H9 (cell line): Measurements from ENCODE around the gene IL9. TPM values are rescaled to one million over a fixed set of nuclear protein-coding genes. Genes with fewer than 3 reads are reported as not detected.

ENCODE experiments used
- DNase-seq: peaks from one replicate; pipeline ENCODE4 v3.0.0-alpha.2; 2017
- H2AFZ ChIP-seq: one replicate; pipeline ENCODE4 v1.6.1; 2013; ENCODE audit warnings: mild to moderate bottlenecking, low read length, control low read depth, moderate library complexity
- H2AK5ac ChIP-seq: 2 replicates; pipeline ENCODE4 v1.6.1; 2013; ENCODE audit warnings: low read length, control low read depth, mixed read lengths; ENCODE audit not compliant: insufficient read length
- H2BK120ac ChIP-seq: one replicate; pipeline ENCODE4 v1.6.1; 2013; ENCODE audit warnings: low read depth, mild to moderate bottlenecking, low read length, control low read depth, inconsistent platforms; ENCODE audit not compliant: poor library complexity, severe bottlenecking
- H2BK12ac ChIP-seq: 2 replicates; pipeline ENCODE4 v1.6.1; 2013; ENCODE audit warnings: low read length, control low read depth, mixed read lengths, low read depth; ENCODE audit not compliant: insufficient read length
- H2BK15ac ChIP-seq: 2 replicates; pipeline ENCODE4 v1.6.1; 2013; ENCODE audit warnings: low read depth, low read length, control low read depth
- H2BK20ac ChIP-seq: one replicate; pipeline ENCODE4 v1.6.1; 2013; ENCODE audit warnings: low read depth, mild to moderate bottlenecking, low read length, control low read depth, inconsistent platforms; ENCODE audit not compliant: poor library complexity, severe bottlenecking
- H2BK5ac ChIP-seq: 2 replicates; pipeline ENCODE4 v1.6.1; 2013; ENCODE audit warnings: low read length, control low read depth, mixed read lengths; ENCODE audit not compliant: insufficient read length
- H3K14ac ChIP-seq: 2 replicates; pipeline ENCODE4 v1.6.1; 2013; ENCODE audit warnings: low read length, control low read depth; ENCODE audit not compliant: insufficient read depth
- H3K18ac ChIP-seq: 2 replicates; pipeline ENCODE4 v1.6.1; 2013; ENCODE audit warnings: low read depth, mild to moderate bottlenecking, mixed read lengths, low read length, control low read depth; ENCODE audit not compliant: insufficient read length
- H3K23ac ChIP-seq: 2 replicates; pipeline ENCODE4 v1.6.1; 2013; ENCODE audit warnings: low read length, control low read depth, mixed read lengths, low read depth; ENCODE audit not compliant: insufficient read length
- H3K23me2 ChIP-seq: 2 replicates; pipeline ENCODE4 v1.6.1; 2013; ENCODE audit warnings: low read depth, mild to moderate bottlenecking, mixed read lengths, low read length, control low read depth; ENCODE audit not compliant: insufficient read length, poor library complexity, severe bottlenecking
- H3K27ac ChIP-seq: 2 replicates; pipeline ENCODE4 v1.5.1; 2013; ENCODE audit warnings: low read length, control low read depth, mixed read lengths, low read depth; ENCODE audit not compliant: insufficient read length
- H3K27me3 ChIP-seq: 2 replicates; pipeline ENCODE4 v1.6.1; 2013; ENCODE audit warnings: low read length, control low read depth, inconsistent platforms; ENCODE audit not compliant: insufficient read depth
- H3K4ac ChIP-seq: 2 replicates; pipeline ENCODE4 v1.6.1; 2013; ENCODE audit warnings: low read depth, mild to moderate bottlenecking, control low read depth, inconsistent platforms, low read length, moderate library complexity
- H3K4me1 ChIP-seq: 2 replicates; pipeline ENCODE4 v1.6.1; 2013; ENCODE audit warnings: low read length, control low read depth, inconsistent platforms; ENCODE audit not compliant: insufficient read depth
- H3K4me2 ChIP-seq: 2 replicates; pipeline ENCODE4 v1.6.1; 2013; ENCODE audit warnings: low read length, control low read depth, mixed read lengths; ENCODE audit not compliant: insufficient read length, insufficient read depth
- H3K56ac ChIP-seq: 2 replicates; pipeline ENCODE4 v1.6.1; 2013; ENCODE audit warnings: low read depth, mild to moderate bottlenecking, mixed read lengths, low read length, control low read depth; ENCODE audit not compliant: insufficient read length
- H3K79me1 ChIP-seq: 2 replicates; pipeline ENCODE4 v1.6.1; 2013; ENCODE audit warnings: low read depth, mild to moderate bottlenecking, moderate library complexity, low read length, control low read depth, inconsistent platforms; ENCODE audit not compliant: insufficient read depth, poor library complexity, severe bottlenecking
- H3K79me2 ChIP-seq: 2 replicates; pipeline ENCODE4 v1.6.1; 2013; ENCODE audit warnings: low read length, control low read depth, inconsistent platforms; ENCODE audit not compliant: insufficient read depth
- H3K9ac ChIP-seq: 2 replicates; pipeline ENCODE4 v1.6.1; 2013; ENCODE audit warnings: low read length, control low read depth, mixed read lengths; ENCODE audit not compliant: insufficient read length; ENCODE audit errors: extremely low read depth
- H3K9me3 ChIP-seq: one replicate; pipeline ENCODE4 v1.6.1; 2013; ENCODE audit warnings: low read depth, low read length, inconsistent platforms; ENCODE audit not compliant: control insufficient read depth
- H3T11ph ChIP-seq: one replicate; pipeline ENCODE4 v1.6.1; 2013; ENCODE audit warnings: mild to moderate bottlenecking, low read length, control low read depth, inconsistent platforms
- H4K20me1 ChIP-seq: one replicate; pipeline ENCODE4 v1.6.1; 2013; ENCODE audit not compliant: control insufficient read depth, insufficient read length, insufficient read depth
- H4K5ac ChIP-seq: 2 replicates; pipeline ENCODE4 v1.6.1; 2013; ENCODE audit warnings: low read depth, mild to moderate bottlenecking, mixed read lengths, low read length, control low read depth; ENCODE audit not compliant: insufficient read length
- H4K8ac ChIP-seq: replicated peaks from 2 replicates; pipeline ENCODE4 v1.6.1; 2013; ENCODE audit warnings: low read length, control low read depth, mixed read lengths, low read depth; ENCODE audit not compliant: insufficient read length
- H4K91ac ChIP-seq: 2 replicates; pipeline ENCODE4 v1.6.1; 2013; ENCODE audit warnings: low read depth, mild to moderate bottlenecking, moderate library complexity, mixed read lengths, low read length, control low read depth; ENCODE audit not compliant: insufficient read length
- H3K27ac Mint-ChIP-seq, 3 experiments: 2 replicates in 2 of 3; 3 replicates in 1 of 3; pipeline ENCODE4 v1.8.0; 2020 to 2021; ENCODE audit warnings: mixed read lengths in 3 of 3, mild to moderate bottlenecking in 1 of 3, moderate library complexity in 1 of 3
- H3K27me3 Mint-ChIP-seq: 2 replicates; pipeline ENCODE4 v1.8.0; 2021; ENCODE audit warnings: low read depth, mild to moderate bottlenecking, moderate library complexity, mixed read lengths
- H3K36me3 Mint-ChIP-seq, 3 experiments: 2 replicates in 2 of 3; 3 replicates in 1 of 3; pipeline ENCODE4 v1.8.0; 2020 to 2021; ENCODE audit warnings: low read depth in 3 of 3, mixed read lengths in 3 of 3; ENCODE audit not compliant: insufficient read depth in 1 of 3
- H3K4me1 Mint-ChIP-seq, 2 experiments: 2 replicates each; pipeline ENCODE4 v1.8.0; 2020; ENCODE audit warnings: mixed read lengths in 2 of 2
- H3K4me3 Mint-ChIP-seq, 2 experiments: 2 replicates in 1 of 2; 3 replicates in 1 of 2; pipeline ENCODE4 v1.8.0; 2020 to 2021; ENCODE audit warnings: mild to moderate bottlenecking in 2 of 2, mixed read lengths in 2 of 2, moderate library complexity in 1 of 2
- H3K9me3 Mint-ChIP-seq, 2 experiments: 2 replicates in 1 of 2; 3 replicates in 1 of 2; pipeline ENCODE4 v1.8.0; 2020; ENCODE audit warnings: mild to moderate bottlenecking in 2 of 2, mixed read lengths in 2 of 2, moderate library complexity in 1 of 2
- WGBS: extraction: QIAGEN DNeasy Blood & Tissue Kit; methylation state at CpG from one replicate; pipeline ENCODE4 v1.1.7; 2013; ENCODE audit warnings: missing lambda C conversion rate, low lambda C conversion rate, mixed read lengths; ENCODE audit not compliant: insufficient read length; ENCODE audit errors: extremely low coverage; 5-methylcytosine and 5-hydroxymethylcytosine counted together
- total RNA-seq: library from RNA; stranded (reverse); gene quantifications from 2 replicates; pipeline ENCODE4 v1.2.1, GENCODE V29; 2021
- TF ChIP-seq, protein P1 (sequence below): fragments of 200-600 bp; sonication (generic); conservative IDR thresholded peaks from 3 replicates; pipeline ENCODE4 v1.8.0; 2021; ENCODE audit warnings: antibody characterized with exemption, mild to moderate bottlenecking

IL9 gene
- total RNA-seq, 1 experiment from 2014 or later: not detected

- Histone ChIP-seq H2AK5ac (no peak overlapping the region), H3T11ph (no peak overlapping the region), H2BK12ac (no peak overlapping the region), H3K23me2 (no peaks in the 10 kb centered on the region), H4K20me1 (no peaks in the 10 kb centered on the region), H2BK5ac (no peak overlapping the region), H3K9ac (no peak overlapping the region), H3K79me1 (no peaks in the 10 kb centered on the region), H2AFZ (no peak overlapping the region), H3K23ac (no peak overlapping the region), H3K4ac (no peak overlapping the region), H2BK20ac (no peak overlapping the region), H3K18ac (no peak overlapping the region), H2BK120ac (no peak overlapping the region), H3K56ac (no peak overlapping the region), H3K27ac (no peak overlapping the region), H3K27me3 (no peaks in the 10 kb centered on the region; the same call in 1 of the 2 replicates), H3K4me2 (no peak overlapping the region), H3K4me1 (no peaks in the 10 kb centered on the region), H3K14ac (no peak overlapping the region), H2BK15ac (no peak overlapping the region), H4K91ac (no peak overlapping the region), H4K5ac (no peak overlapping the region), H3K9me3 (no peaks in the 10 kb centered on the region), H4K8ac (no peak overlapping the region), H3K79me2 (no peaks in the 10 kb centered on the region)
- no peak for DNase-seq
- Mint-ChIP-seq H3K36me3 (no peaks in the 10 kb centered on the region), H3K27me3 (peaks cover 76% of the 10 kb centered on the region), H3K9me3 (no peaks in the 10 kb centered on the region), H3K27ac (no peak overlapping the region), H3K4me3 (no peak overlapping the region), H3K4me1 (no peaks in the 10 kb centered on the region)
- TF ChIP-seq, protein P1, sequence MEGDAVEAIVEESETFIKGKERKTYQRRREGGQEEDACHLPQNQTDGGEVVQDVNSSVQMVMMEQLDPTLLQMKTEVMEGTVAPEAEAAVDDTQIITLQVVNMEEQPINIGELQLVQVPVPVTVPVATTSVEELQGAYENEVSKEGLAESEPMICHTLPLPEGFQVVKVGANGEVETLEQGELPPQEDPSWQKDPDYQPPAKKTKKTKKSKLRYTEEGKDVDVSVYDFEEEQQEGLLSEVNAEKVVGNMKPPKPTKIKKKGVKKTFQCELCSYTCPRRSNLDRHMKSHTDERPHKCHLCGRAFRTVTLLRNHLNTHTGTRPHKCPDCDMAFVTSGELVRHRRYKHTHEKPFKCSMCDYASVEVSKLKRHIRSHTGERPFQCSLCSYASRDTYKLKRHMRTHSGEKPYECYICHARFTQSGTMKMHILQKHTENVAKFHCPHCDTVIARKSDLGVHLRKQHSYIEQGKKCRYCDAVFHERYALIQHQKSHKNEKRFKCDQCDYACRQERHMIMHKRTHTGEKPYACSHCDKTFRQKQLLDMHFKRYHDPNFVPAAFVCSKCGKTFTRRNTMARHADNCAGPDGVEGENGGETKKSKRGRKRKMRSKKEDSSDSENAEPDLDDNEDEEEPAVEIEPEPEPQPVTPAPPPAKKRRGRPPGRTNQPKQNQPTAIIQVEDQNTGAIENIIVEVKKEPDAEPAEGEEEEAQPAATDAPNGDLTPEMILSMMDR: no peak
- WGBS: no CpG with 5 or more reads among the region's 3 CpGs
Observed at GRCh38 chr5:135920199-135920598, 24.6 kb upstream of the IL9 start.
